Measurements from ENCODE around the gene IGLL5. TPM values are rescaled to one million over a fixed set of nuclear protein-coding genes. Genes with fewer than 3 reads are reported as not detected.

The IGLL5 gene
- total RNA-seq, 1 donor from 2014 or later, result not detected

DNA sequence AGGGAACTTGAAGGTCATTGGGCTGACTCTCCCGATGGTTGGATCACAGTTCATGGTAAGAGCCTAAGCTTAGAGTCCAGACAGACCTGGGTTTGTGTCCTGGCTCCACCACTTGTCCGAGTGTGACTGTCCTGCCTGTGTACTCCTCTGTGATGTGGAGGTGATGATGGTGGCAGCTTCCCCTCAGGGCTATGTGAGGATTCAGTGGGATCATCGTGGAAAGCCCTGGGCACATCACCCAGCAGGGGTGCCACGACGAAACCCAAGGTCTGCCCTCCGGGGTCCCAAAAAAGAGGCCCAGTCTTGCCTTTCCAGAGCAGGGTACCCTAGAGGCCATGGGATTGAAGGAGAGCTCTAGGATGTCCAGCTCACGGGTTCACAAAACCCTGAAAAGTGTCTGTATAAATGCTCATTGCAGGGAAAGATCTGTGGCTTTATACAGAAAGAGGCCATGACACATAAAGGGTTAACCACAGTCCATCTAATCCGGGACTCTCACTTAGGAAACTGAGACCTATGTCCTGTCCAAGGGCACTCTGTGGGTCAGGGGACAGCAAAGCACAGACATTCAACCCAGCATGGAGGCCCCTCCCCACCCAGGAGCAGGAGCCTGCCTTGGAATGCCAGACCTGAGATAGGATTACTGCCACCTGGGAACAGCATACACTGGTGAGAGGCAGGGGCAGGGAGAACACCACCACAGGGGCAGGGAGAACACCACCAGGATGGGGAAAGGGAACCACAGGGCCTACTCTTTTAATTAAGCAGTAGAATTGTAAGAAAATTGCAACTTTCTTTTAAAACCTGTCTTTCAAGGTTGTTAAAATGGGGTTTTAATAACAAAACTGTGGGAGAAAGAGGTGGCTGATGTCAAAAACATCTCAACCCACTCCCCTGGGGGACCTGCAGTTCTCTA, 51.3 kb downstream of the IGLL5 start:
- no peak overlapping the region for H3K4me3 Mint-ChIP-seq (ENCODE audit: unreplicated experiment)
- Histone ChIP-seq H2AFZ (ENCODE audit: low read depth, low read length) (no peak overlapping the region), H3K4me2 (ENCODE audit: low read length) (no peak overlapping the region), H3K36me3 (ENCODE audit: insufficient read depth, low read length) (no peaks in the 10 kb centered on the region), H3K27me3 (ENCODE audit: insufficient read depth, low read length) (no peaks in the 10 kb centered on the region), H3K4me3 (ENCODE audit: insufficient read depth, low read depth, low read length) (no peak overlapping the region), H3K4me1 (ENCODE audit: insufficient read depth, low read length) (no peaks in the 10 kb centered on the region), H3K9ac (ENCODE audit: low read length) (no peak overlapping the region), H3K9me3 (ENCODE audit: insufficient read depth, low read depth, low read length) (no peaks in the 10 kb centered on the region), H4K20me1 (ENCODE audit: insufficient read depth, low read length) (no peaks in the 10 kb centered on the region), H3K79me2 (ENCODE audit: insufficient read depth, low read length) (no peaks in the 10 kb centered on the region), H3K27ac (ENCODE audit: low read depth, low read length) (no peak overlapping the region)
- H3K9me3 Mint-ChIP-seq (ENCODE audit: unreplicated experiment), result no peaks in the 10 kb centered on the region
- H3K27me3 Mint-ChIP-seq (ENCODE audit: low read depth, unreplicated experiment), result peaks cover 29% of the 10 kb centered on the region
- no peak for DNase-seq (ENCODE audit: low read depth)
- peaks cover 5% of the 10 kb centered on the region for H3K4me1 Mint-ChIP-seq (ENCODE audit: low read depth, unreplicated experiment)
- no peak for FAIRE-seq
- H3K27ac Mint-ChIP-seq (ENCODE audit: unreplicated experiment), result no peak overlapping the region
- no peaks in the 10 kb centered on the region for H3K36me3 Mint-ChIP-seq (ENCODE audit: low read depth, unreplicated experiment)
- TF ChIP-seq, protein P1, sequence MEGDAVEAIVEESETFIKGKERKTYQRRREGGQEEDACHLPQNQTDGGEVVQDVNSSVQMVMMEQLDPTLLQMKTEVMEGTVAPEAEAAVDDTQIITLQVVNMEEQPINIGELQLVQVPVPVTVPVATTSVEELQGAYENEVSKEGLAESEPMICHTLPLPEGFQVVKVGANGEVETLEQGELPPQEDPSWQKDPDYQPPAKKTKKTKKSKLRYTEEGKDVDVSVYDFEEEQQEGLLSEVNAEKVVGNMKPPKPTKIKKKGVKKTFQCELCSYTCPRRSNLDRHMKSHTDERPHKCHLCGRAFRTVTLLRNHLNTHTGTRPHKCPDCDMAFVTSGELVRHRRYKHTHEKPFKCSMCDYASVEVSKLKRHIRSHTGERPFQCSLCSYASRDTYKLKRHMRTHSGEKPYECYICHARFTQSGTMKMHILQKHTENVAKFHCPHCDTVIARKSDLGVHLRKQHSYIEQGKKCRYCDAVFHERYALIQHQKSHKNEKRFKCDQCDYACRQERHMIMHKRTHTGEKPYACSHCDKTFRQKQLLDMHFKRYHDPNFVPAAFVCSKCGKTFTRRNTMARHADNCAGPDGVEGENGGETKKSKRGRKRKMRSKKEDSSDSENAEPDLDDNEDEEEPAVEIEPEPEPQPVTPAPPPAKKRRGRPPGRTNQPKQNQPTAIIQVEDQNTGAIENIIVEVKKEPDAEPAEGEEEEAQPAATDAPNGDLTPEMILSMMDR (IDR thresholded peaks at IDR 0.05; ENCODE audit: insufficient read depth, low read depth, low read length), result no peak
- TF ChIP-seq EZH2 (IDR thresholded peaks at IDR 0.05; ENCODE audit: insufficient read depth, low read length), result no peak

DNA sequence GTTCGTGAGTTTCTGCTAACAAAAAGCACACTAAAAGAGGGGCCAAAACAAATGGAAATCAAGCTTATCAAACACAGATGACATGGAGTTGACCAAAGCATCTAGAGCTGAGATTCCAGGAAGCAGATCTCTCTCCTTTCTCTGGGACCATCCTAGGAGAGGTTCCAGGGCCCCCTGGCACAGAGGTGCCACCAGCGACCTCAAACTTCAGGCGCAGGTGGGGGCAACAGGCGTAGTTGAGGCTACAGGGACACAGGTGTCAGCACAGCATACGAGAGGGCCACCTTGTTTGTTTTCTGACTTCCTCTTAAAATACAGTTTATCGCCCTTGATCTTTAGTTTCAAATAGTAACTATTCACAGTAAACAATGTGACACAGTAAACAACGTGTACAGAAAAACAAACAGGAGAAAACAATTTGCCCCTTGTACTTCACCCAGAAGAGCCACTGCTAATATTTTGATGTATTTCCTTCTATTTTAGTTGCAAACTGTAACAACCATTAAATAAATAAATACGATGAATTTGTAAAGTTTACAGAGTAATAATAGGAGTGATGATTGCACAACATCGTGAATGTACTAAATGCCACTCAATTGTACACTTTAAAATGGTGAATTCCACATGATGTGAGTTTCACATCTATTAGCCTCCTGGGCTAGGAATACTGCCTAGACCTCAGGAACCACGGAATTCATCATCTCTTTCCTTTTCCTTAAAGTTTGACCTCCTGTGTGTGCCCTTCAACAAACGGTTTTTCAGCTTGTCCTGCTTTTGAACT, 52.2 kb downstream of the IGLL5 start:
- Mint-ChIP-seq H3K27ac (ENCODE audit: unreplicated experiment) (no peak overlapping the region), H3K4me3 (ENCODE audit: unreplicated experiment) (no peak overlapping the region), H3K27me3 (ENCODE audit: low read depth, unreplicated experiment) (peaks cover 33% of the 10 kb centered on the region), H3K9me3 (ENCODE audit: unreplicated experiment) (no peaks in the 10 kb centered on the region), H3K36me3 (ENCODE audit: low read depth, unreplicated experiment) (no peaks in the 10 kb centered on the region), H3K4me1 (ENCODE audit: low read depth, unreplicated experiment) (peaks cover 5% of the 10 kb centered on the region)
- Histone ChIP-seq H4K20me1 (ENCODE audit: insufficient read depth, low read length) (no peaks in the 10 kb centered on the region), H3K27me3 (ENCODE audit: insufficient read depth, low read length) (no peaks in the 10 kb centered on the region), H3K36me3 (ENCODE audit: insufficient read depth, low read length) (no peaks in the 10 kb centered on the region), H3K9ac (ENCODE audit: low read length) (no peak overlapping the region), H3K4me2 (ENCODE audit: low read length) (no peak overlapping the region), H3K4me3 (ENCODE audit: insufficient read depth, low read depth, low read length) (no peak overlapping the region), H3K27ac (ENCODE audit: low read depth, low read length) (no peak overlapping the region), H2AFZ (ENCODE audit: low read depth, low read length) (no peak overlapping the region), H3K9me3 (ENCODE audit: insufficient read depth, low read depth, low read length) (no peaks in the 10 kb centered on the region), H3K4me1 (ENCODE audit: insufficient read depth, low read length) (no peaks in the 10 kb centered on the region), H3K79me2 (ENCODE audit: insufficient read depth, low read length) (no peaks in the 10 kb centered on the region)
- DNase-seq (ENCODE audit: low read depth), result no peak
- TF ChIP-seq, protein P1 (IDR thresholded peaks at IDR 0.05; ENCODE audit: insufficient read depth, low read depth, low read length), result no peak
- TF ChIP-seq EZH2 (IDR thresholded peaks at IDR 0.05; ENCODE audit: insufficient read depth, low read length), result no peak
- no peak for FAIRE-seq
